LNCaP clone FGC (cell line): Measurements from ENCODE around the gene GPC5.

ENCODE experiments used
- DNase-seq: peaks from one replicate; pipeline ENCODE4 v3.0.0-alpha.2; 2011; ENCODE audit warnings: low read depth
- H3K4me3 ChIP-seq: 2 replicates; pipeline ENCODE4 v1.5.1; 2011; ENCODE audit warnings: mild to moderate bottlenecking, low read depth, low read length, control low read depth
- CTCF ChIP-seq: IDR thresholded peaks from 2 replicates; pipeline ENCODE4 v1.5.1; 2012; ENCODE audit warnings: mild to moderate bottlenecking; ENCODE audit not compliant: control insufficient read depth, insufficient read depth; ENCODE audit errors: extremely low read depth

GPC5 gene

GRCh38 chr13:92487238-92487637 is 1088.8 kb downstream of the GPC5 start:
- no peak for TF ChIP-seq CTCF
- no peak for DNase-seq

GRCh38 chr13:92488249-92488852 is 1089.9 kb downstream of the GPC5 start:
- H3K4me3 ChIP-seq: no peak overlapping the region
- DNase-seq: no peak
- TF ChIP-seq CTCF: no peak

More at GRCh38 chr13:92487238-92487637, 1088.8 kb downstream of the GPC5 start:
- no peak overlapping the region for H3K4me3 ChIP-seq

- no peak overlapping the region for H3K4me3 ChIP-seq
- DNase-seq: no peak
- no peak for TF ChIP-seq CTCF
Observed at GRCh38 chr13:92491839-92492238, 1093.4 kb downstream of the GPC5 start.

- no peak for DNase-seq
- H3K4me3 ChIP-seq: no peak overlapping the region
- TF ChIP-seq CTCF: no peak
Observed at GRCh38 chr13:92494915-92495314, 1096.5 kb downstream of the GPC5 start.

- no peak for DNase-seq
- no peak overlapping the region for H3K4me3 ChIP-seq
- no peak for TF ChIP-seq CTCF
Observed at GRCh38 chr13:92500192-92500591, 1101.8 kb downstream of the GPC5 start.

- no peak overlapping the region for H3K4me3 ChIP-seq
- TF ChIP-seq CTCF: no peak
- no peak for DNase-seq
Observed at GRCh38 chr13:92510416-92510815, 1112.0 kb downstream of the GPC5 start.

- DNase-seq: no peak
- no peak overlapping the region for H3K4me3 ChIP-seq
- TF ChIP-seq CTCF: no peak
Observed at GRCh38 chr13:92512852-92513251, 1114.4 kb downstream of the GPC5 start.
